Adrenal gland (tissue), 12 donors: ENCODE data around the gene STIM1. TPM values are rescaled to one million over a fixed set of nuclear protein-coding genes. Genes with fewer than 3 reads are reported as not detected.

Source experiments
- DNase-seq, 7 donors: peaks; one replicate each; pipeline ENCODE4 v3.0.0-alpha.2; 2019 to 2020
- H3K27ac ChIP-seq, 5 donors: fragments of 200-600 bp; sonication (generic) in 4 of 5; 1 replicate in 3 of 5; 2 replicates in 2 of 5; pipeline versions ENCODE4 v1.5.1 to v1.8.0; 2016 to 2020; ENCODE audit warnings: mild to moderate bottlenecking in 1 of 5
- H3K27me3 ChIP-seq: fragments of 200-600 bp; 2 replicates; pipeline ENCODE4 v1.8.0; 2021
- H3K36me3 ChIP-seq, 2 donors: fragments of 200-600 bp; replicated peaks in 1 of 2; 1 replicate in 1 of 2; 2 replicates in 1 of 2; pipeline versions ENCODE4 v1.5.1 to v1.8.0; 2018 to 2022
- H3K4me1 ChIP-seq, 2 donors: fragments of 200-600 bp; replicated peaks in 1 of 2; 1 replicate in 1 of 2; 2 replicates in 1 of 2; pipeline versions ENCODE4 v1.5.1 to v1.8.0; 2018 to 2021
- H3K4me3 ChIP-seq, 4 donors: fragments of 200-600 bp; sonication (generic) in 3 of 4; one replicate each; pipeline ENCODE4 v1.5.1; 2016 to 2018
- H3K9me3 ChIP-seq, 3 donors: fragments of 200-600 bp; sonication (generic) in 1 of 3; replicated peaks in 1 of 3; 1 replicate in 2 of 3; 2 replicates in 1 of 3; pipeline versions ENCODE4 v1.5.1 to v1.8.0; 2016 to 2021
- POLR2A ChIP-seq, 2 donors: fragments of 450-650 bp; IDR thresholded peaks; one replicate each; pipeline ENCODE4 v1.6.1; 2017; ENCODE audit warnings: antibody characterized with exemption in 2 of 2, mild to moderate bottlenecking in 2 of 2, moderate library complexity in 1 of 2
- WGBS, 4 donors: extraction: QIAGEN DNeasy Blood & Tissue Kit in 2 of 4; methylation state at CpG; one replicate each; pipeline versions ENCODE4 v1.1.5 to v1.1.7; 2013 to 2017; 5-methylcytosine and 5-hydroxymethylcytosine counted together
- intact Hi-C, 2 donors: fragments of 100-400 bp; cut with DNase I; formaldehyde crosslinking; loops; one replicate each; pipeline versions ENCODE4 v1.14.1 to v1.15.0; 2022 to 2023
- polyA plus RNA-seq, 3 donors: library from polyadenylated mRNA; stranded (reverse); fragments of 200-250 nt in 2 of 3; fragments of 350-450 nt in 1 of 3; fragmentation: Illumina TruSeq in 1 of 3; extraction: RNeasy Lipid Tissue Mini Kit (QIAGEN cat#74804) in 1 of 3; gene quantifications; one replicate each; pipeline ENCODE4 v1.2.3, GENCODE V29; 2013 to 2014
- total RNA-seq, 9 donors: library from RNA; depleted of rRNA in 4 of 9; stranded (reverse); fragments of >200 nt in 4 of 9; fragments of 120-200 nt in 1 of 9; fragmentation: NEBNext Ultra II Directional in 1 of 9; extraction: Animal tissue kit (Norgen Biotek cat#: 25700) in 1 of 9; gene quantifications; one replicate each; pipeline versions ENCODE4 v1.1.0 to v1.2.4, GENCODE V29; 2013 to 2023
- TF ChIP-seq, protein P1 (sequence below), 6 experiments: fragments of 450-650 bp in 4 of 6; fragments of 200-600 bp in 2 of 6; sonication (generic) in 1 of 6; IDR thresholded peaks; 1 replicate in 5 of 6; 2 replicates in 1 of 6; pipeline versions ENCODE4 v1.5.1 to v1.8.0; 2016 to 2021; ENCODE audit warnings: antibody characterized with exemption in 6 of 6, mild to moderate bottlenecking in 2 of 6, moderate library complexity in 1 of 6
- donor health status: healthy with polysubstance abuse.
- donor health status: Bipolar disorder and iron deficiency.
- donor health status: DM: yes; HTN: yes; CAD: no.
- donor health status: DM: no; HTN: no; CAD: no.
- donor health status: DM: no; HTN: no; CAD: no.
- donor health status: DM: yes; HTN: yes; CAD: no.

STIM1 gene
- total and polyA plus RNA-seq, 12 donors, result 7.8 to 44.1 (median 32.5) TPM

DNA sequence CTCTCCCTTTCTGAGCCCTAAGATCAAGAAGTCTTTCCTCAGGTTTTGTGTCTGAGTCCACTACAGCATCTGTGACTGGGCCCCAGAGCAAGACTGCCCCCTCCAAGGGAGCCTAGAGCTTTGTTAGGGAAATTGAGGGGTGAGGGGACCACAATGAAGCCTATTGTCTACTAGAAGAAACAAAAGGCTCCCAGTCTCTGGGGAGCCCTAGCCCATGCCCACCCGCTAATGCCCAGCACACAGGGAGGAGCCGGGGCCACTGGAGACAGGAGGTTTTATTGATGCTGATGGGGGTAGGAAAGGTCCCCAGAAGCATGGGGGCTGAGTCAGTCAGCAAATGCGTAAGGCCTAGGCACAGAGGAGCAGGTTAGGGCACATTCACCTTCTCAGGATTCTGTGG lies 28.7 kb upstream of the STIM1 start:
- intact Hi-C loops, result no loop called here
- H3K27ac ChIP-seq, result no peak overlapping the region

DNA sequence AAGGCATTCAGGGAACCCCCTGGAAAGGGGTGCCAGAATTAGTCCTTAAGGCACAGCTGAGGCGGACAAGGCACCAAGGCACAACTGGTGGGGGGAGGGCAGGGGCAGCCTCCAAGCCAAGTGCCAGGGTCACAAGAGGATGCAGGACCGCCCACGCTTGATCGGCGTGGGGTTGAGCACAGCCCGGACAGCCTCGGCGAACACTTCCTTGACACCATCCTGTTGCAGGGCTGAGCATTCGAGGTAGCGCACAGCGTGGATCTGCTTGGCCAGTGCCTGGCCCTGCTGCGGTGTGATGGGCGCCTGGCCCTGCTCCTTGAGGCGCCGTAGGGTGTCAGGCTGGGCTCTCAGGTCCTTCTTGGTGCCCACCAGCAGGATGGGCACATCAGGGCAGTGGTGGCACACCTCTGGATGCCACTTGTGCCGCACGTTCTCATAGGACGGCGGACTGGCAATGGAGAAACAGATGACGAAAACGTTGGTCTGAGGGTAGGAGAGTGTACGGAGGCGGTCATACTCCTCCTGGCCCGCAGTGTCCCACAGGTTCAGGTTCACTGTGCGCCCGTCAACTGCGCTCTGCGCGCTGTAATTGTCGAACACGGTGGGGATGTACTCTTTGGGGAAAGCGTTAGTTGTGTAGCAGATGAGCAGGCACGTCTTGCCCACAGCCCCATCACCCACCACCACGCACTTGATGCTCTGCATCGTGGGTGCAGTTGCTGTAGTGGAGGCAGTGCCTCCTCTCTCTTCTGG lies 27.9 kb upstream of the STIM1 start:
- no peak for TF ChIP-seq POLR2A (IDR thresholded peaks at IDR 0.05)
- TF ChIP-seq, protein P1, sequence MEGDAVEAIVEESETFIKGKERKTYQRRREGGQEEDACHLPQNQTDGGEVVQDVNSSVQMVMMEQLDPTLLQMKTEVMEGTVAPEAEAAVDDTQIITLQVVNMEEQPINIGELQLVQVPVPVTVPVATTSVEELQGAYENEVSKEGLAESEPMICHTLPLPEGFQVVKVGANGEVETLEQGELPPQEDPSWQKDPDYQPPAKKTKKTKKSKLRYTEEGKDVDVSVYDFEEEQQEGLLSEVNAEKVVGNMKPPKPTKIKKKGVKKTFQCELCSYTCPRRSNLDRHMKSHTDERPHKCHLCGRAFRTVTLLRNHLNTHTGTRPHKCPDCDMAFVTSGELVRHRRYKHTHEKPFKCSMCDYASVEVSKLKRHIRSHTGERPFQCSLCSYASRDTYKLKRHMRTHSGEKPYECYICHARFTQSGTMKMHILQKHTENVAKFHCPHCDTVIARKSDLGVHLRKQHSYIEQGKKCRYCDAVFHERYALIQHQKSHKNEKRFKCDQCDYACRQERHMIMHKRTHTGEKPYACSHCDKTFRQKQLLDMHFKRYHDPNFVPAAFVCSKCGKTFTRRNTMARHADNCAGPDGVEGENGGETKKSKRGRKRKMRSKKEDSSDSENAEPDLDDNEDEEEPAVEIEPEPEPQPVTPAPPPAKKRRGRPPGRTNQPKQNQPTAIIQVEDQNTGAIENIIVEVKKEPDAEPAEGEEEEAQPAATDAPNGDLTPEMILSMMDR (IDR thresholded peaks at IDR 0.05), result no peak
- H3K36me3 ChIP-seq, result peaks cover 0 to 19% of the 10 kb centered on the region in 2 donors
- no peak overlapping the region for H3K4me3 ChIP-seq
- H3K9me3 ChIP-seq, result no peaks in the 10 kb centered on the region
- no peaks in the 10 kb centered on the region for H3K27me3 ChIP-seq
- no peak for DNase-seq
- peaks cover 15 to 24% of the 10 kb centered on the region in 2 donors for H3K4me1 ChIP-seq
- no peak overlapping the region for H3K27ac ChIP-seq
- 91 to 97% (median 94%) methylated on average over 15 to 35 of the region's 35 CpGs for WGBS, 4 donors
- intact Hi-C loops, result no loop called here

More for the DNA sequence above, 28.7 kb upstream of the STIM1 start:
- no peaks in the 10 kb centered on the region for H3K9me3 ChIP-seq
- peaks cover 6 to 15% of the 10 kb centered on the region in 2 donors for H3K4me1 ChIP-seq
- WGBS, 4 donors, result 96 to 100% (median 97%) methylated on average over 3 of the region's 3 CpGs
- no peak for DNase-seq
- TF ChIP-seq, protein P1 (IDR thresholded peaks at IDR 0.05), result no peak
- H3K27me3 ChIP-seq, result no peaks in the 10 kb centered on the region
- H3K4me3 ChIP-seq, result no peak overlapping the region
- peaks cover 0 to 19% of the 10 kb centered on the region in 2 donors for H3K36me3 ChIP-seq

DNA sequence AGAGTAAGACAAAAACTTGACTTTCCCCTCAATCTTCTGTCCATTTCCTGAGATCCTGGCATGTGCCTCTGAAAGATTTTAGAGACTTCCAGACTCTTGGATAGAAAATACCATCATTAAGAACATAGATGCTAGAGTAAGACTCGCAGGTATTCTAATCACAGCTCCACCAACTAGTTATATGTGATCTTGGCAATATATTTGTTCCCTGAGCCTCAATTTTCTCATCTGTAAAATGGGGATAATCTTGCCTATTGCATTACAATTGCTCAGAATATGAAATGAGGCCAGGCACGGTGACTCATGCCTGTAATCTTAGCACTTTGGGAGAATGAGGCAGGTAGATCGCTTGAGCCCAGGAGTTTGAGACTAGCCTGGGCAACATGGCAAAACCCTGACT lies 25.4 kb upstream of the STIM1 start:
- no peaks in the 10 kb centered on the region for H3K9me3 ChIP-seq
- TF ChIP-seq, protein P1 (IDR thresholded peaks at IDR 0.05), result no peak
- no peak for TF ChIP-seq POLR2A (IDR thresholded peaks at IDR 0.05)
- no peaks in the 10 kb centered on the region for H3K27me3 ChIP-seq
- no peak for DNase-seq
- peaks cover 31 to 49% of the 10 kb centered on the region in 2 donors for H3K4me1 ChIP-seq
- no peak overlapping the region for H3K4me3 ChIP-seq
- intact Hi-C loops, result no loop called here
- H3K36me3 ChIP-seq, result peaks cover 0 to 19% of the 10 kb centered on the region in 2 donors
- no peak overlapping the region for H3K27ac ChIP-seq
- 92 to 95% (median 94%) methylated on average over 3 of the region's 3 CpGs for WGBS, 4 donors

DNA sequence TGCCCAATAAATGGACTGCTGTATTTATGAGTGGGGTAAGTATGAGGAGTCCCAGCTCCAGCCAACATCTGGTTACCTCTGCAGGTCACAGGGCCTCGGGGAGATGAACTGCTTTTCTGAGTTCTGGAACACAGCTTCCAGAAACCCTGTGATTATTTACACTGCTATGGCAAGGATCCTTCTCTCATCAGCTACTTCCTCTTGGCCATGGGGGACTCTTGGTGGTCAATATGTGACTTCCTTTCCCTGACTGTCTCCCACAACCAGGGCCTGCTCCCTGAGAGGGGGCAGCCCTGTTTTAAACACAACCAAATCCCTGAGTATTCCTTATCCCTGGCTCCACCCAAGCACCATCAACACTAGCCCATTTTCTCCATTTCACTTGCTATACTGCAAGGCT lies 24.7 kb upstream of the STIM1 start:
- TF ChIP-seq, protein P1 (IDR thresholded peaks at IDR 0.05), result no peak
- TF ChIP-seq POLR2A (IDR thresholded peaks at IDR 0.05), result no peak
- DNase-seq, result no peak
- H3K9me3 ChIP-seq, result no peaks in the 10 kb centered on the region

More for the DNA sequence above, 24.7 kb upstream of the STIM1 start:
- intact Hi-C loops, result no loop called here
- 69 to 100% (median 84%) methylated on average over 1 of the region's 1 CpG for WGBS, 4 donors
- peaks cover 31 to 55% of the 10 kb centered on the region in 2 donors for H3K4me1 ChIP-seq
- H3K27me3 ChIP-seq, result no peaks in the 10 kb centered on the region
- peaks cover 0 to 19% of the 10 kb centered on the region in 2 donors for H3K36me3 ChIP-seq
- H3K27ac ChIP-seq, result peak overlapping the region in 2 of 5 donors; percentile 59 to 75
- H3K4me3 ChIP-seq, result no peak overlapping the region
